Liver (tissue), 9 donors: ENCODE results near the gene EMILIN3. TPM values are rescaled to one million over a fixed set of nuclear protein-coding genes. Genes with fewer than 3 reads are reported as not detected.
A peak's percentile ranks its signal among the peaks of the same experiment; 100 is the strongest.

Experiments
- DNase-seq: peaks from one replicate; pipeline ENCODE4 v3.0.0-alpha.2; 2017; ENCODE audit warnings: low spot score
- H3K27ac ChIP-seq, 2 donors: one replicate each; pipeline ENCODE4 v1.7.0; 2013; ENCODE audit warnings: inconsistent platforms in 2 of 2, low read length in 2 of 2, control low read depth in 1 of 2, low read depth in 1 of 2, mild to moderate bottlenecking in 1 of 2
- H3K27me3 ChIP-seq, 4 donors: one replicate each; pipeline versions ENCODE4 v1.6.1 to v1.7.0; 2013; ENCODE audit warnings: low read length in 3 of 4, inconsistent platforms in 1 of 4, mild to moderate bottlenecking in 1 of 4, moderate library complexity in 1 of 4; ENCODE audit not compliant: control insufficient read depth in 4 of 4, insufficient read depth in 4 of 4
- H3K36me3 ChIP-seq, 4 donors: one replicate each; pipeline versions ENCODE4 v1.6.1 to v1.7.0; 2013; ENCODE audit warnings: low read length in 3 of 4, mild to moderate bottlenecking in 3 of 4, low read depth in 1 of 4, moderate library complexity in 1 of 4; ENCODE audit not compliant: control insufficient read depth in 4 of 4, insufficient read depth in 3 of 4
- H3K4me1 ChIP-seq, 4 donors: one replicate each; pipeline versions ENCODE4 v1.6.1 to v1.7.0; 2013; ENCODE audit warnings: low read length in 3 of 4, mild to moderate bottlenecking in 3 of 4, moderate library complexity in 1 of 4; ENCODE audit not compliant: control insufficient read depth in 4 of 4, insufficient read depth in 4 of 4
- H3K4me3 ChIP-seq, 3 donors: one replicate each; pipeline versions ENCODE4 v1.6.1 to v1.7.0; 2013; ENCODE audit warnings: low read length in 3 of 3, control low read depth in 1 of 3, low read depth in 1 of 3, mild to moderate bottlenecking in 1 of 3
- H3K9ac ChIP-seq, 2 donors: one replicate each; pipeline ENCODE4 v1.7.0; 2013; ENCODE audit warnings: low read length in 2 of 2, mild to moderate bottlenecking in 2 of 2, moderate library complexity in 2 of 2, control low read depth in 1 of 2, low read depth in 1 of 2
- H3K9me3 ChIP-seq, 4 donors: one replicate each; pipeline versions ENCODE4 v1.6.1 to v1.7.0; 2013; ENCODE audit warnings: low read length in 3 of 4; ENCODE audit not compliant: control insufficient read depth in 4 of 4
- CTCF ChIP-seq: fragments of 150-350 bp; IDR thresholded peaks from 2 replicates; pipeline ENCODE4 v1.5.1; 2017; ENCODE audit warnings: improper control_type of control experiment, low read depth, low read length; ENCODE audit not compliant: missing input control
- EGR1 ChIP-seq, 2 donors: IDR thresholded peaks; 2 replicates each; pipeline ENCODE4 v1.6.1; 2016 to 2018; ENCODE audit warnings: antibody characterized with exemption in 2 of 2, low read depth in 2 of 2
- HNF4A ChIP-seq, 2 donors: conservative IDR thresholded peaks; 2 replicates each; pipeline ENCODE4 v1.6.1; 2016; ENCODE audit warnings: antibody characterized with exemption in 2 of 2, mild to moderate bottlenecking in 2 of 2
- HNF4G ChIP-seq: IDR thresholded peaks from 2 replicates; pipeline ENCODE4 v1.6.1; 2016; ENCODE audit warnings: antibody characterized with exemption
- REST ChIP-seq: IDR thresholded peaks from 2 replicates; pipeline ENCODE4 v1.6.1; 2016; ENCODE audit warnings: antibody characterized with exemption, mild to moderate bottlenecking
- SP1 ChIP-seq: IDR thresholded peaks from 2 replicates; pipeline ENCODE4 v1.6.1; 2018; ENCODE audit warnings: antibody characterized with exemption, mild to moderate bottlenecking
- TAF1 ChIP-seq: conservative IDR thresholded peaks from 2 replicates; pipeline ENCODE4 v1.6.1; 2016; ENCODE audit warnings: antibody characterized with exemption, mild to moderate bottlenecking
- ZBTB33 ChIP-seq: IDR thresholded peaks from 2 replicates; pipeline ENCODE4 v1.6.1; 2016; ENCODE audit warnings: antibody characterized with exemption
- WGBS: extraction: QIAGEN DNeasy Blood & Tissue Kit; methylation state at CpG from one replicate; pipeline ENCODE4 v1.1.7; 2013; 5-methylcytosine and 5-hydroxymethylcytosine counted together
- polyA plus RNA-seq, 2 donors: library from polyadenylated mRNA; stranded (reverse) in 1 of 2; unstranded in 1 of 2; fragments of 200-250 nt in 1 of 2; fragments of >200 nt in 1 of 2; fragmentation: Nextera tagmentation in 1 of 2; extraction: Ambion mirVana in 1 of 2; gene quantifications; one replicate each; pipeline versions ENCODE4 v1.2.1 to v1.2.3, GENCODE V29; 2013 to 2015
- total RNA-seq, 2 donors: library from RNA; depleted of rRNA; stranded (reverse); fragments of >200 nt; gene quantifications; one replicate each; pipeline ENCODE4 v1.2.3, GENCODE V29; 2014
- donor health status: healthy.
- donor health status: healthy.
- donor health status: healthy.
- donor health status: healthy.
- donor health status: healthy.

The EMILIN3 gene
- total and polyA plus RNA-seq, 4 donors: 0.05 to 0.79 (median 0.17) TPM; not detected in 1

GRCh38 chr20:41320976-41321375, 45.6 kb downstream of the EMILIN3 start:
- H3K9ac ChIP-seq: no peak overlapping the region
- no peaks in the 10 kb centered on the region for H3K9me3 ChIP-seq
- 79% methylated on average over 1 of the region's 1 CpG for WGBS
- DNase-seq: no peak
- no peak for TF ChIP-seq SP1
- no peak for TF ChIP-seq CTCF
- no peak overlapping the region for H3K27ac ChIP-seq
- no peaks in the 10 kb centered on the region for H3K27me3 ChIP-seq
- H3K4me1 ChIP-seq: peaks cover 6 to 20% (median 18%) of the 10 kb centered on the region in 4 donors
- H3K4me3 ChIP-seq: no peak overlapping the region
- no peaks in the 10 kb centered on the region for H3K36me3 ChIP-seq

GRCh38 chr20:41320441-41320840, 46.2 kb downstream of the EMILIN3 start:
- Histone ChIP-seq H3K9ac (no peak overlapping the region), H3K9me3 (no peaks in the 10 kb centered on the region), H3K4me1 (peaks cover 6 to 22% (median 20%) of the 10 kb centered on the region in 4 donors), H3K27me3 (no peaks in the 10 kb centered on the region), H3K27ac (no peak overlapping the region), H3K4me3 (no peak overlapping the region), H3K36me3 (no peaks in the 10 kb centered on the region)
- no peak for DNase-seq
- no peak for TF ChIP-seq HNF4G
- TF ChIP-seq HNF4A (conservative IDR thresholded peaks at IDR 0.05): peak; percentile 10 to 26

GRCh38 chr20:41318271-41318649, 48.4 kb downstream of the EMILIN3 start:
- H3K9me3 ChIP-seq: no peaks in the 10 kb centered on the region
- no peaks in the 10 kb centered on the region for H3K36me3 ChIP-seq
- TF ChIP-seq ZBTB33 (peak; percentile 13), TAF1 (no peak), EGR1 (IDR thresholded peaks at IDR 0.05; ENCODE audit: low read depth in 2 of 2) (no peak), REST (no peak)
- peak overlapping the region; percentile 83 for H3K27ac ChIP-seq
- H3K4me3 ChIP-seq: peak overlapping the region in 2 of 3 donors; percentile 67 to 96
- WGBS: 26% methylated on average over 5 of the region's 5 CpGs
- no peak for DNase-seq
- H3K4me1 ChIP-seq: peaks cover 10 to 37% (median 23%) of the 10 kb centered on the region in 4 donors
- H3K9ac ChIP-seq: peak overlapping the region; percentile 41 to 63
- no peaks in the 10 kb centered on the region for H3K27me3 ChIP-seq
